SK-N-SH (cell line): ENCODE data around the gene MOCS3. TPM values are rescaled to one million over a fixed set of nuclear protein-coding genes. Genes with fewer than 3 reads are reported as not detected.

Experiments
- CTCF ChIA-PET: fragments of 300-600, 350-600 bp; formaldehyde crosslinking; extraction: SDS; loops from one replicate; lab custom pipeline; 2021; lab: Yijun Ruan, JAX
- POLR2A ChIA-PET: fragments of 350-600 bp; sonication (Branson Sonifier 250); formaldehyde crosslinking; extraction: SDS; loops from one replicate; lab custom pipeline; 2020; ENCODE audit warnings: antibody characterized with exemption, inconsistent platforms; lab: Yijun Ruan, JAX
- DNase-seq: peaks from one replicate; pipeline ENCODE4 v3.0.0; 2012
- H2AFZ ChIP-seq: fragments of 200-600 bp; sonication (generic); 2 replicates; pipeline ENCODE4 v1.8.1; 2016; ENCODE audit warnings: antibody characterized with exemption, mild to moderate bottlenecking, low read depth
- H3F3A ChIP-seq: fragments of 200-600 bp; sonication (generic); replicated peaks from 2 replicates; pipeline ENCODE3; 2016; ENCODE audit warnings: antibody characterized with exemption, mild to moderate bottlenecking; ENCODE audit not compliant: insufficient read depth
- H3K27ac ChIP-seq, 2 experiments: fragments of 200-500 bp in 1 of 2; fragments of 200-600 bp in 1 of 2; sonication (Bioruptor generic) in 1 of 2; sonication (generic), shearing (Covaris generic) in 1 of 2; 2 replicates each; pipeline versions ENCODE4 v1.5.1 to v1.6.1; 2014 to 2016; ENCODE audit warnings: low read depth in 2 of 2, inconsistent platforms in 1 of 2, low read length in 1 of 2, mild to moderate bottlenecking in 1 of 2, mixed read lengths in 1 of 2
- H3K27me3 ChIP-seq: fragments of 200-600 bp; sonication (generic), shearing (Covaris generic); 2 replicates; pipeline ENCODE4 v1.6.1; 2016; ENCODE audit warnings: mixed run types; ENCODE audit not compliant: insufficient read depth
- H3K36me3 ChIP-seq, 2 experiments: fragments of 200-500 bp in 1 of 2; fragments of 200-600 bp in 1 of 2; sonication (Bioruptor generic) in 1 of 2; sonication (generic) in 1 of 2; replicated peaks in 1 of 2; 2 replicates each; pipeline versions ENCODE3 to v1.5.1; 2014 to 2016; ENCODE audit warnings: low read length in 1 of 2, mild to moderate bottlenecking in 1 of 2; ENCODE audit not compliant: insufficient read depth in 2 of 2, control insufficient read depth in 1 of 2
- H3K4me1 ChIP-seq, 2 experiments: fragments of 200-500 bp in 1 of 2; fragments of 200-600 bp in 1 of 2; sonication (Bioruptor generic) in 1 of 2; sonication (generic), shearing (Covaris generic) in 1 of 2; 2 replicates each; pipeline versions ENCODE4 v1.5.1 to v1.6.1; 2014 to 2016; ENCODE audit warnings: low read depth in 1 of 2, low read length in 1 of 2, mixed run types in 1 of 2; ENCODE audit not compliant: insufficient read depth in 2 of 2, control insufficient read depth in 1 of 2
- H3K4me2 ChIP-seq: fragments of 200-600 bp; sonication (generic), shearing (Covaris generic); 2 replicates; pipeline ENCODE4 v1.6.1; 2017; ENCODE audit warnings: mixed run types
- H3K4me3 ChIP-seq, 2 experiments: fragments of 200-500 bp in 1 of 2; fragments of 200-600 bp in 1 of 2; sonication (Bioruptor generic) in 1 of 2; sonication (generic), shearing (Covaris generic) in 1 of 2; 2 replicates each; pipeline versions ENCODE4 v1.5.1 to v1.8.1; 2014 to 2016; ENCODE audit warnings: low read depth in 2 of 2, inconsistent platforms in 1 of 2, low read length in 1 of 2, mild to moderate bottlenecking in 1 of 2, mixed read lengths in 1 of 2, moderate library complexity in 1 of 2
- H3K79me2 ChIP-seq: fragments of 200-600 bp; sonication (generic); 2 replicates; pipeline ENCODE4 v1.8.1; 2017; ENCODE audit warnings: mild to moderate bottlenecking; ENCODE audit not compliant: insufficient read depth
- H3K9ac ChIP-seq: fragments of 200-600 bp; sonication (generic); 2 replicates; pipeline ENCODE4 v1.6.1; 2017; ENCODE audit warnings: mixed run types
- H3K9me2 ChIP-seq: fragments of 200-600 bp; sonication (generic); 2 replicates; pipeline ENCODE4 v1.6.1; 2017; ENCODE audit warnings: mixed run types
- H3K9me3 ChIP-seq: fragments of 200-600 bp; sonication (generic); 2 replicates; pipeline ENCODE4 v1.6.1; 2017; ENCODE audit warnings: mixed run types, mild to moderate bottlenecking, moderate library complexity
- H4K20me1 ChIP-seq: fragments of 200-600 bp; sonication (generic); 2 replicates; pipeline ENCODE4 v1.6.1; 2017; ENCODE audit warnings: mild to moderate bottlenecking, mixed run types; ENCODE audit not compliant: insufficient read depth
- CHD2 ChIP-seq: fragments of 150-350 bp; IDR thresholded peaks from 2 replicates; pipeline ENCODE4 v1.6.1; 2018; ENCODE audit warnings: low read length; ENCODE audit not compliant: partially characterized antibody
- ELF1 ChIP-seq: IDR thresholded peaks from 2 replicates; pipeline ENCODE4 v1.4.0; 2012
- EZH2phosphoT487 ChIP-seq: fragments of 200-600 bp; sonication (generic); IDR thresholded peaks from 2 replicates; pipeline ENCODE4 v1.6.1; 2017; ENCODE audit warnings: low read depth, mixed run types, mild to moderate bottlenecking, antibody characterized with exemption, moderate library complexity, borderline replicate concordance
- FOSL2 ChIP-seq: IDR thresholded peaks from 2 replicates; pipeline ENCODE4 v1.4.0; 2012; ENCODE audit warnings: low read depth, mild to moderate bottlenecking, moderate library complexity, borderline replicate concordance
- FOXJ3 ChIP-seq: sonication (generic); formaldehyde crosslinking; IDR thresholded peaks from 2 replicates; pipeline ENCODE4 v1.5.1; 2020; ENCODE audit warnings: mild to moderate bottlenecking, missing genetic modification reagents
- FOXM1 ChIP-seq: IDR thresholded peaks from 2 replicates; pipeline ENCODE4 v1.4.0; 2012; ENCODE audit warnings: low read depth, mild to moderate bottlenecking
- GABPA ChIP-seq: IDR thresholded peaks from 2 replicates; pipeline ENCODE4 v1.4.0; 2012; ENCODE audit warnings: low read depth, mild to moderate bottlenecking
- GATA2 ChIP-seq: sonication (generic); formaldehyde crosslinking; IDR thresholded peaks from 2 replicates; pipeline ENCODE4 v1.5.0; 2020; ENCODE audit warnings: mild to moderate bottlenecking, missing genetic modification reagents
- IRF3 ChIP-seq: fragments of 150-350 bp; IDR thresholded peaks from 2 replicates; pipeline ENCODE4 v1.6.1; 2016; ENCODE audit warnings: mild to moderate bottlenecking, low read depth, low read length
- JUND ChIP-seq: IDR thresholded peaks from 2 replicates; pipeline ENCODE4 v1.4.0; 2012
- MXI1 ChIP-seq: IDR thresholded peaks from 2 replicates; pipeline ENCODE4 v1.6.1; 2012; ENCODE audit warnings: mild to moderate bottlenecking, low read depth, low read length, improper control_type of control experiment
- NFIC ChIP-seq: IDR thresholded peaks from 2 replicates; pipeline ENCODE4 v1.4.0; 2012; ENCODE audit warnings: borderline replicate concordance
- NRF1 ChIP-seq: IDR thresholded peaks from 2 replicates; pipeline ENCODE4 v1.6.1; 2012; ENCODE audit warnings: low read depth, mild to moderate bottlenecking, low read length
- PBX3 ChIP-seq: IDR thresholded peaks from 2 replicates; pipeline ENCODE4; 2012
- POLR2AphosphoS5 ChIP-seq: IDR thresholded peaks from 2 replicates; pipeline ENCODE4 v1.6.1; 2012; ENCODE audit warnings: low read depth, low read length
- RAD21 ChIP-seq: IDR thresholded peaks from 2 replicates; pipeline ENCODE4 v1.6.1; 2012; ENCODE audit warnings: mild to moderate bottlenecking, low read length
- RXRA ChIP-seq: IDR thresholded peaks from 2 replicates; pipeline ENCODE4 v1.4.0; 2012; ENCODE audit warnings: low read depth, mild to moderate bottlenecking, borderline replicate concordance
- SIN3A ChIP-seq: IDR thresholded peaks from 2 replicates; pipeline ENCODE4 v1.6.1; 2012; ENCODE audit warnings: low read depth, mild to moderate bottlenecking, low read length, moderate library complexity, borderline replicate concordance
- TAF1 ChIP-seq: IDR thresholded peaks from 2 replicates; pipeline ENCODE4 v1.6.1; 2012; ENCODE audit warnings: low read depth, mild to moderate bottlenecking, low read length, moderate library complexity, borderline replicate concordance
- TCF12 ChIP-seq: IDR thresholded peaks from 2 replicates; pipeline ENCODE4 v1.4.0; 2012
- YY1 ChIP-seq: IDR thresholded peaks from 2 replicates; pipeline ENCODE4 v1.4.0; 2012; ENCODE audit warnings: low read depth, mild to moderate bottlenecking
- ZBTB33 ChIP-seq: IDR thresholded peaks from 2 replicates; pipeline ENCODE4 v1.4.0; 2012; ENCODE audit warnings: low read depth, borderline replicate concordance
- WGBS: methylation state at CpG from one replicate; pipeline ENCODE4 v1.1.6; 2017; ENCODE audit warnings: low lambda C conversion rate; 5-methylcytosine and 5-hydroxymethylcytosine counted together
- polyA plus RNA-seq, 3 experiments: library from polyadenylated mRNA; depleted of rRNA; stranded (reverse); fragments of >200 nt; gene quantifications; 2 replicates each; pipeline ENCODE4 v1.2.3, GENCODE V29; 2012
- TF ChIP-seq, protein P1 (sequence below): fragments of 150-350 bp; IDR thresholded peaks from 2 replicates; pipeline ENCODE4 v1.6.1; 2017; ENCODE audit warnings: antibody characterized with exemption, low read length, low read depth, borderline replicate concordance
- TF ChIP-seq, protein P2 (sequence below): IDR thresholded peaks from 2 replicates; pipeline ENCODE4 v1.6.1; 2012; ENCODE audit warnings: mild to moderate bottlenecking, low read depth, low read length, moderate library complexity
- TF ChIP-seq, protein P3 (sequence below): IDR thresholded peaks from 2 replicates; pipeline ENCODE4 v1.4.0; 2012; ENCODE audit warnings: low read depth

The MOCS3 gene
- polyA plus RNA-seq, 1 of the 3 experiments (the other 2 are of a cell fraction), result 4.0 TPM

- Histone ChIP-seq H3F3A (peaks cover 12% of the 10 kb centered on the region), H3K9ac (peak overlapping the region; percentile 52; the same call in 1 of the 2 replicates), H3K9me3 (no peaks in the 10 kb centered on the region), H3K36me3 (no peaks in the 10 kb centered on the region), H2AFZ (no peak overlapping the region), H3K79me2 (no peaks in the 10 kb centered on the region), H3K4me1 (peaks cover 4 to 12% of the 10 kb centered on the region in 2 experiments; a peak in 1 of 4 replicates), H3K27me3 (no peaks in the 10 kb centered on the region), H3K4me2 (no peak overlapping the region), H3K4me3 (no peak overlapping the region), H3K27ac (peak overlapping the region in 1 of 2 experiments; percentile 91; a peak in 2 of 4 replicates), H3K9me2 (no peaks in the 10 kb centered on the region), H4K20me1 (no peaks in the 10 kb centered on the region)
- WGBS, result 14% methylated on average over 8 of the region's 8 CpGs
- no peak for DNase-seq
- POLR2A ChIA-PET, result no interaction called here
- CTCF ChIA-PET, result interaction anchor here (1.3 to 15.0 kb wide), 16 partner anchors 8 to 644 kb away, joined by 3 to 452 read pairs (median 10); partner anchors contain the start of gene ADNP
- TF ChIP-seq FOXM1, result no peak
- TF ChIP-seq RXRA, result peak; percentile 83
- TF ChIP-seq YY1, result no peak
- no peak for TF ChIP-seq IRF3
- TF ChIP-seq NRF1, result no peak
- TF ChIP-seq ELF1, result no peak
- peak; percentile 96 for TF ChIP-seq JUND
- TF ChIP-seq FOSL2, result peak; percentile 98
- TF ChIP-seq POLR2AphosphoS5, result peak; percentile 84; the same call in 1 of the 2 replicates
- peak; percentile 64 for TF ChIP-seq NFIC
- peak; percentile 23; the same call in 1 of the 2 replicates for TF ChIP-seq TAF1
- TF ChIP-seq TCF12, result peak; percentile 92
- TF ChIP-seq CHD2, result no peak
- no peak for TF ChIP-seq GATA2 (CRISPR knock-in tag)
- TF ChIP-seq, protein P1, sequence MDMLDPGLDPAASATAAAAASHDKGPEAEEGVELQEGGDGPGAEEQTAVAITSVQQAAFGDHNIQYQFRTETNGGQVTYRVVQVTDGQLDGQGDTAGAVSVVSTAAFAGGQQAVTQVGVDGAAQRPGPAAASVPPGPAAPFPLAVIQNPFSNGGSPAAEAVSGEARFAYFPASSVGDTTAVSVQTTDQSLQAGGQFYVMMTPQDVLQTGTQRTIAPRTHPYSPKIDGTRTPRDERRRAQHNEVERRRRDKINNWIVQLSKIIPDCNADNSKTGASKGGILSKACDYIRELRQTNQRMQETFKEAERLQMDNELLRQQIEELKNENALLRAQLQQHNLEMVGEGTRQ, result no peak
- TF ChIP-seq FOXJ3, result no peak
- TF ChIP-seq, protein P2, sequence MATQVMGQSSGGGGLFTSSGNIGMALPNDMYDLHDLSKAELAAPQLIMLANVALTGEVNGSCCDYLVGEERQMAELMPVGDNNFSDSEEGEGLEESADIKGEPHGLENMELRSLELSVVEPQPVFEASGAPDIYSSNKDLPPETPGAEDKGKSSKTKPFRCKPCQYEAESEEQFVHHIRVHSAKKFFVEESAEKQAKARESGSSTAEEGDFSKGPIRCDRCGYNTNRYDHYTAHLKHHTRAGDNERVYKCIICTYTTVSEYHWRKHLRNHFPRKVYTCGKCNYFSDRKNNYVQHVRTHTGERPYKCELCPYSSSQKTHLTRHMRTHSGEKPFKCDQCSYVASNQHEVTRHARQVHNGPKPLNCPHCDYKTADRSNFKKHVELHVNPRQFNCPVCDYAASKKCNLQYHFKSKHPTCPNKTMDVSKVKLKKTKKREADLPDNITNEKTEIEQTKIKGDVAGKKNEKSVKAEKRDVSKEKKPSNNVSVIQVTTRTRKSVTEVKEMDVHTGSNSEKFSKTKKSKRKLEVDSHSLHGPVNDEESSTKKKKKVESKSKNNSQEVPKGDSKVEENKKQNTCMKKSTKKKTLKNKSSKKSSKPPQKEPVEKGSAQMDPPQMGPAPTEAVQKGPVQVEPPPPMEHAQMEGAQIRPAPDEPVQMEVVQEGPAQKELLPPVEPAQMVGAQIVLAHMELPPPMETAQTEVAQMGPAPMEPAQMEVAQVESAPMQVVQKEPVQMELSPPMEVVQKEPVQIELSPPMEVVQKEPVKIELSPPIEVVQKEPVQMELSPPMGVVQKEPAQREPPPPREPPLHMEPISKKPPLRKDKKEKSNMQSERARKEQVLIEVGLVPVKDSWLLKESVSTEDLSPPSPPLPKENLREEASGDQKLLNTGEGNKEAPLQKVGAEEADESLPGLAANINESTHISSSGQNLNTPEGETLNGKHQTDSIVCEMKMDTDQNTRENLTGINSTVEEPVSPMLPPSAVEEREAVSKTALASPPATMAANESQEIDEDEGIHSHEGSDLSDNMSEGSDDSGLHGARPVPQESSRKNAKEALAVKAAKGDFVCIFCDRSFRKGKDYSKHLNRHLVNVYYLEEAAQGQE, result no peak
- no peak for TF ChIP-seq EZH2phosphoT487
- TF ChIP-seq MXI1, result no peak
- TF ChIP-seq ZBTB33, result peak; percentile 65
- TF ChIP-seq, protein P3, sequence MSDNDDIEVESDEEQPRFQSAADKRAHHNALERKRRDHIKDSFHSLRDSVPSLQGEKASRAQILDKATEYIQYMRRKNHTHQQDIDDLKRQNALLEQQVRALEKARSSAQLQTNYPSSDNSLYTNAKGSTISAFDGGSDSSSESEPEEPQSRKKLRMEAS, result 0 out of 2 replicates have a peak, but pooled peaks have one; percentile 44
- TF ChIP-seq RAD21, result no peak
- no peak for TF ChIP-seq GABPA
- peak; percentile 88 for TF ChIP-seq PBX3
- TF ChIP-seq SIN3A, result 0 out of 2 replicates have a peak, but pooled peaks have one; percentile 31
Measured at GRCh38 chr20:50980071-50980681, 21.6 kb downstream of the MOCS3 start.
